ENCODE results near the gene MROH8. TPM values are rescaled to one million over a fixed set of nuclear protein-coding genes. Genes with fewer than 3 reads are reported as not detected.
A peak's percentile ranks its signal among the peaks of the same experiment; 100 is the strongest.

MROH8 gene
- total RNA-seq, 3 donors from 2014 or later (not counting 1 experiment from before 2014, with no cell fraction given), result 1.7 to 3.2 (median 2.3) TPM

- peak overlapping the region; percentile 64 to 66 for H3K27ac Mint-ChIP-seq
- Histone ChIP-seq H3K4me3 (ENCODE audit: low read length) (no peak overlapping the region), H3K27me3 (ENCODE audit: control insufficient read depth, insufficient read depth, low read length) (no peaks in the 10 kb centered on the region), H3K9me3 (ENCODE audit: control insufficient read depth, insufficient read depth, low read length) (no peaks in the 10 kb centered on the region), H3K36me3 (ENCODE audit: control insufficient read depth, insufficient read depth, low read length) (peaks cover 9% of the 10 kb centered on the region), H3K27ac (ENCODE audit: low read length) (no peak overlapping the region), H3K4me1 (ENCODE audit: control insufficient read depth, insufficient read depth, low read length) (peaks cover 7% of the 10 kb centered on the region)
- peak; percentile 48 to 70 (median 60) for ATAC-seq
- peak; percentile 33 to 71 for DNase-seq
- no peaks in the 10 kb centered on the region for H3K27me3 Mint-ChIP-seq (ENCODE audit: low read depth in 2 of 2)
- no peak overlapping the region for H3K4me3 Mint-ChIP-seq
- 96% methylated on average over 5 of the region's 5 CpGs for WGBS (ENCODE audit: insufficient coverage)
- intact Hi-C loops (cut with micrococcal nuclease), result loop anchor here (1.0 kb wide), 1 partner anchor 74 kb away; no protein-coding TSS in a partner anchor
- no peaks in the 10 kb centered on the region for H3K36me3 Mint-ChIP-seq
- no peaks in the 10 kb centered on the region for H3K9me3 Mint-ChIP-seq
- H3K4me1 Mint-ChIP-seq, result peaks cover 14% of the 10 kb centered on the region in 2 donors
- peak; percentile 57 for TF ChIP-seq CTCF (IDR thresholded peaks at IDR 0.05)
Observed at GRCh38 chr20:37081717-37082289, 97.5 kb downstream of the MROH8 start.

GRCh38 chr20:37077009-37077408, 102.3 kb downstream of the MROH8 start:
- H3K27ac Mint-ChIP-seq, result peak overlapping the region in 1 of 2 donors; percentile 47

GRCh38 chr20:37075932-37076685, 103.2 kb downstream of the MROH8 start:
- H3K36me3 Mint-ChIP-seq, result no peaks in the 10 kb centered on the region
- H3K9me3 ChIP-seq (ENCODE audit: control insufficient read depth, insufficient read depth, low read length), result no peaks in the 10 kb centered on the region
- TF ChIP-seq CTCF (IDR thresholded peaks at IDR 0.05), result no peak
- DNase-seq (no peak), ATAC-seq (no peak)
- H3K4me1 ChIP-seq (ENCODE audit: control insufficient read depth, insufficient read depth, low read length), result peaks cover 6% of the 10 kb centered on the region
- intact Hi-C loops (cut with micrococcal nuclease), result no loop called here
- H3K27ac ChIP-seq (ENCODE audit: low read length), result no peak overlapping the region
- H3K27ac Mint-ChIP-seq, result peak overlapping the region; percentile 21 to 47
- no peak overlapping the region for H3K4me3 Mint-ChIP-seq
- no peak overlapping the region for H3K4me3 ChIP-seq (ENCODE audit: low read length)
- no peaks in the 10 kb centered on the region for H3K27me3 Mint-ChIP-seq (ENCODE audit: low read depth in 2 of 2)
- peaks cover 17 to 24% of the 10 kb centered on the region in 2 donors for H3K4me1 Mint-ChIP-seq
- H3K27me3 ChIP-seq (ENCODE audit: control insufficient read depth, insufficient read depth, low read length), result no peaks in the 10 kb centered on the region
- no peaks in the 10 kb centered on the region for H3K36me3 ChIP-seq (ENCODE audit: control insufficient read depth, insufficient read depth, low read length)
- WGBS (ENCODE audit: insufficient coverage), result 93% methylated on average over 2 of the region's 3 CpGs
- no peaks in the 10 kb centered on the region for H3K9me3 Mint-ChIP-seq

More at GRCh38 chr20:37077009-37077408, 102.3 kb downstream of the MROH8 start:
- WGBS (ENCODE audit: insufficient coverage), result 95% methylated on average over 8 of the region's 8 CpGs
- H3K4me1 ChIP-seq (ENCODE audit: control insufficient read depth, insufficient read depth, low read length), result peaks cover 7% of the 10 kb centered on the region
- no peak for DNase-seq
- Mint-ChIP-seq H3K4me1 (peaks cover 17 to 24% of the 10 kb centered on the region in 2 donors), H3K27me3 (ENCODE audit: low read depth in 2 of 2) (no peaks in the 10 kb centered on the region), H3K4me3 (no peak overlapping the region), H3K36me3 (no peaks in the 10 kb centered on the region), H3K9me3 (no peaks in the 10 kb centered on the region)
- no peaks in the 10 kb centered on the region for H3K36me3 ChIP-seq (ENCODE audit: control insufficient read depth, insufficient read depth, low read length)
- no peak for TF ChIP-seq CTCF (IDR thresholded peaks at IDR 0.05)
- H3K27me3 ChIP-seq (ENCODE audit: control insufficient read depth, insufficient read depth, low read length), result no peaks in the 10 kb centered on the region
- H3K9me3 ChIP-seq (ENCODE audit: control insufficient read depth, insufficient read depth, low read length), result no peaks in the 10 kb centered on the region
- no peak overlapping the region for H3K4me3 ChIP-seq (ENCODE audit: low read length)
- no peak overlapping the region for H3K27ac ChIP-seq (ENCODE audit: low read length)
- no peak for ATAC-seq
- intact Hi-C loops (cut with micrococcal nuclease), result no loop called here

All from natural killer cell (primary cell).